Femur (tissue), 1 donor: ENCODE measurements around the gene PSORS1C1.

Experiments used
- DNase-seq: peaks from one replicate; pipeline ENCODE4 v3.0.0-alpha.2; 2017

The PSORS1C1 gene

GRCh38 chr6:31128093-31128676 is 13.6 kb downstream of the PSORS1C1 start:
- no peak for DNase-seq

GRCh38 chr6:31129130-31129529 is 14.5 kb downstream of the PSORS1C1 start:
- no peak for DNase-seq

DNA sequence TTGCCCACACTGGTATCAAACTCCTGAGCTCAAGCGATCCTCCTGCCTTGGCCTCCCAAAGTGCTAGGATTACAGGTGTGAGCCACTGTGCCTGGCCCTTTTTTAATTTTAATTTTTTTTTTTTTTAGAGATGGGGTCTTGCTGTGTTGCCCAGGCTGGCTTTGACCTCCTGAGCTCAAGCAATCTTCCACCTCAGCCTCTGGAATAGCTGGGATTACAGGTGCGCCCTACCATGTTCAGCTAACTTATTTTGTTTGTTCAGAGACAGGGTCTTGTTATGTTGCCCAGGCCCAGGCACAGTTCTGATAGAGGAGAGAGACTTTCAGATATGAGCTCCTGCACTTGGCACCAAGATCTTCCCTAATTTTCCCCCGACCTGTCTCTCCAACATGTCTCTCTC is 16.2 kb downstream of the PSORS1C1 start:
- DNase-seq: no peak

- DNase-seq: no peak
These were observed 17.0 kb downstream of the PSORS1C1 start for GRCh38 chr6:31131595-31131994.

- no peak for DNase-seq
These were observed 18.2 kb downstream of the PSORS1C1 start for GRCh38 chr6:31132806-31133205.

DNA sequence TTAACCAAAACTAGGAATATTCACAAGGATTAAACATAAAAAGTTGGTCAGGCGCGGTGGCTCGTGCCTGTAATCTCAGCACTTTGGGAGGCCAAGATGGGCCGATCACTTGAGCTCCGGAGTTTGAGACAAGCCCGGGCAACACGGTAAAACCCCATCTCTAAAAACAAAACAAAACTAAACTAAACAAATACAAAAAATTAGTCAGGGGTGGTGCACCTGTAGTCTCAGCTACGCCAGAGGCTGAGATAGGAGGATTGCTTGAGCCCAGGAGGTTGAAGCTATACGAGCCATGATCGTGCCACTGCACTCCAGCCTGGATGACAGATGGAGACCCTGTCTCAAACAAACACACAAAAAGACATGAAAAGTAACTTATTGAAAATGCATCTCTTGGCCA is 21.1 kb downstream of the PSORS1C1 start:
- DNase-seq: no peak

GRCh38 chr6:31138982-31139381 is 24.4 kb downstream of the PSORS1C1 start, which contains the start of gene PSORS1C2:
Gene PSORS1C2 (minus strand): TSS chr6:31139066. CDS start chr6:31139026, 40 bp downstream.
- DNase-seq: no peak

- no peak for DNase-seq
These were observed 25.0 kb downstream of the PSORS1C1 start for GRCh38 chr6:31139599-31139998.

DNA sequence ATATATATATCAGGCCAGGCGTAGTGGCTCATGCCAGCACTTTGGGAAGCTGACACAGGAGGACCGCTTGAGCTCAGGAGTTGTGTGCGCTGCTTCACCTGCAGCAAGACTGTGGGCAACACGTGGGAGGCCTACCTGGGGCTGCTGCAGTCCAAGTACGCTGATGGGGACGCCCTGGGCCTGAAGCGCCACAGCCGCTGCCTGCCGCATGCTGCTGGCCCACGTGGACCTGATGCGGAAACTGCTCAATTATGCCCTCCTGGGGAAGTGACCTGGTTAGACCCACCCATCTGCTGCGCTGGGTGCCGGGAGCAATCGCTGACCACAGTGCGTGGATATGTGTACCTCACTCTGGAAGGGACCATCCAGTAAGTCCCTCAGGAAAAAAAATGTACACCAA is 26.0 kb downstream of the PSORS1C1 start:
- no peak for DNase-seq

DNA sequence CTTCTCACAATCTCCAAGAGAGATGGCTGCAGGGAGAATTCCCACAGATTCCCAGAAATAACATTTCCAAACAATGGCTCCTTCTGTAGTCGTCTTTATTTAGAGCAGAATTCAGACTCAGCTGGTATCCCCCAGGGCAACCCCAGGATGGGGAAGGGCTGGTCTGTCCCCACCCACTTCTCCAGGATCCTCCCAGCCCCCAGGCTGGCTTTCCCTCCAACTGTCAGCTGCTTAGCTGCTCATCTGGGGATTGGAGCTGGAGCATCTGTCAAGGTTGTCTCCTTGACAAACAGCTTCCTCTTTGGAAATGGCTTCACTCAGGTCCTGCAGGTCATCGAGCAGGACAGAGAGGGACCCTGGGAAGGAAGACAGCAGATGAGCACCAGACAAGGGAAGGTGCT is 27.8 kb downstream of the PSORS1C1 start:
- no peak for DNase-seq

- peak; percentile 57 for DNase-seq
These were observed 28.5 kb downstream of the PSORS1C1 start for GRCh38 chr6:31143148-31143547.

- no peak for DNase-seq
These were observed 29.8 kb downstream of the PSORS1C1 start for GRCh38 chr6:31144296-31144969.

GRCh38 chr6:31144970-31145340 is 30.4 kb downstream of the PSORS1C1 start:
- DNase-seq: no peak

GRCh38 chr6:31145386-31145785 is 30.8 kb downstream of the PSORS1C1 start:
- no peak for DNase-seq

DNA sequence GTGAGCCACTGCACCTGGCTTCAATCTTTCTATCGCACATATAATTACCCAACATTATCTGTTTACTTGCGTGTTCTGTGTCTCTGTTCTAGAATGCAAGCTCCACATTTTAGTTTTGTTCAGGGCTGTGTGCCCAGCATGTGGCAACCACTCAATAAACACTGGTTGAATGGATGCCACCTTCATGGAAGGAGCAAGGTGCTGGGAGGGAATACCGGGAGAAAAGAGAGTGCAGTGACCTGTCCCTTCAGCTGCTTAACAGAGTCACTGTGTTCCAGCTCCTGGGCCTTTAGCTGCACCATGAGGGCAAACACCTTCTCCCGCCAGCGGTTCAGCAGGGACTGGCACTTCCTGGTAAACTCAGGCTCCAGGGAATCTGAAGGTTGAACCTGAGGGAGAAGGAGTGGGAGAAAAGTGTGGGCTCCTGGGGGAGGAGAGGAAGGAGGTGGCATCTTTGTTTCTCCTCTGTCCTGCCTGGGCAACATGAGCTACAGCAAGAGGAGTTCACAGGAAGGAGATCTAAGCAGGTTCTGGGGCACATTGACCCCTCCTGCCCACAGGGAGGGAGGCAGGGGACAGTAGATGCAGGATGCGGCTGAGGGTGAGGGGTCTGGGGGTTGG is 35.3 kb downstream of the PSORS1C1 start:
- no peak for DNase-seq

- DNase-seq: no peak
These were observed 38.2 kb downstream of the PSORS1C1 start for GRCh38 chr6:31152781-31153180.

DNA sequence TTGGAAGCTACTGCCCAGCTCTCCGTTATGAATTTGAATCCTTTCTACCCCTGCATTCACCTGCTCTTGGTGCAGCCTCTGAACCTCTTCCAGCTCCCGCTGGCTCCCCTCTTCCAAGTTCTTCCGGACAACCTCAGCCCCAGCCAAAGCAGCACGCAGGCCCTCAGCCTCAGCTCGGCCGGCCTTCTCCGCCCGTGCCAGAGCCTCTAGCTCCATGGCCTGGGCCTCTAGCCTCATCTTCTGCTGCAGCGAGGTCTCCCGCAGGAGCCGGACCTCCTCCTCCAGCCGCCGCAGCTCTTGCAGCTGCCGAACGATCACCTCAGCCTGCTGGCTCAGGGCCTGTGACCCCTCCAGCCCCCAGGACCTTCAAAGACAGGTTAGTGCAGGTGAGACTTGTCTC is 39.8 kb downstream of the PSORS1C1 start:
- no peak for DNase-seq

GRCh38 chr6:31156641-31157040 is 42.0 kb downstream of the PSORS1C1 start:
- no peak for DNase-seq

DNA sequence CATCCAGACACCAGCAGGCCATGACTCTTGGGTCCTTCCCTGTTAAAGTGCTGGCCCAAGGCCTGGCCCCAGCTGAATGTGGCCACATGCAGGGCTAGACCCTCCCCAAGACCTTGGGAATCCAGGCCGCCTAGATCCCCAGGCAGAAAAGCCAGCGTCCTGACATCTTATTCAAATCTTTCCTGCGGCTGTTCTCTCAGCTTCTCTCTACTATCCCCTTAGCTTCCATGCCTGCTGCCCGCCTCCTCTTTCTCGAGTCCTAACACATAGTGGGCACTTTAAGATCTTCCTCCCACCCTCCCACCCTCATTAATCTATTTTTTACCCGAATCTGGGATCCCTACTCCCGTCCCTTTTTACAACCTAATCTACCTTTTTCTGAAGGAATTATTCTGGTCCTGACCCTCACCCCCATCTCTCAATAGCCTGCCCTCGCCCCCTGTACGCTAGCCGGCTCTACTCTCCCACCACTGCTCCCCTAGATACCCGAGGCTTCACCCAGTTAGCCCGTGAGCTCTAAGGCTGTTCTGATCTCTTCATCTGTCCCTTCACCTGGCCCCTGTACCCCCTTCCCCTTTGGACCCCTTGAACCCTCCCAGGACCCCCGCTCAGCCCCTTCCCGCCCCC is 43.0 kb downstream of the PSORS1C1 start, which contains the start of gene CCHCR1:
CCHCR1 (minus strand) TSS at position 290 of the 627 bp plus-strand sequence; CDS start at position 88, 202 bp downstream.
- no peak for DNase-seq

- peak; percentile 100 for DNase-seq
These were observed 43.7 kb downstream of the PSORS1C1 start, which contains the start of gene TCF19 for GRCh38 chr6:31158140-31158862. Gene TCF19 (plus strand): TSS chr6:31158589. CDS start chr6:31159470, 881 bp downstream.

DNA sequence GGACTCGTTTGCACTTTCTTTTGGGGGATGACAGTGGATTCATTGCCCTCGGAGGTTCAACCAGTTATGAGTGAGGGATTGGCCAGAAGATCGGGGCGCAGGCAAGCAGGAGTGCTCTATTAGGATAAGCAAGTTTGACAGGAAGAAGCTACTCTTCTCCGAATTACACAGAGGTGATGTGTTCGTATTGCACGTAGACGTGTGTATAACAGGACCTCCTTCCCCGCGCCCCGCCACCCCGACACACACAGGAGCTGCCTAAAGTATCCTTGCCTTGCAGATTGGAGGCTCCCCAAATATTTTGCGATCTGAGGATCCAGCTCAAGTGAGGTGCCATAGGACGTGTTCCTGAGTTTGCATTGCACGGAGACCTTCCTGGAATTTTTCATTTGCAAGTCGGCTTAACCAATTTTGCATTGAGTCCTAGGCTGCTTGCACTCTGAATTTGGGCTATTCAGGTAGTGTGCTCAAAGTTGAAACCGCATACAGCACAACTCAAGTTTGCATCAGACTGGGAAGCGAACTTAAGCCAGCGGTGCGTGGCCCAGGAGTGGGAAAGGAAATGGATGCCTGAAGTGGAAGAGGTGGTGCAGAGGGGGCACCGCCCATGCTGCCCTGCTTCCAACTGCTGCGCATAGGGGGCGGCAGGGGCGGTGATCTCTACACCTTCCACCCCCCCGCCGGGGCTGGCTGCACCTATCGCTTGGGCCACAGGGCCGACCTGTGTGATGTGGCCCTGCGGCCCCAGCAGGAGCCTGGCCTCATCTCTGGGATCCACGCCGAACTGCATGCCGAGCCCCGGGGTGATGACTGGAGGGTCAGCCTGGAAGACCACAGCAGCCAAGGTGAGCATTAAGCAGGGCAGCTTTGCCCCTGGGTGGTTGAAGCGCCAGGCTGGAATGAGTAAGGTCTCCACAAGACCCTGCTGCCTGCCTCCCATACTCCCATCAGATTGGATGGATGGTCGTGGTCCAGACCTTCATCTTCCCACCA is 44.6 kb downstream of the PSORS1C1 start:
- no peak for DNase-seq
